ENCODE results near the gene ZNF888. TPM values are rescaled to one million over a fixed set of nuclear protein-coding genes. Genes with fewer than 3 reads are reported as not detected.
"Not testable (repeated sequence)": the region's sequence is repeated elsewhere in the genome, so short reads cannot be mapped to it uniquely, and the experiment has no call there.

ZNF888 gene
- total RNA-seq, 1 donor = 4.7 TPM

DNA sequence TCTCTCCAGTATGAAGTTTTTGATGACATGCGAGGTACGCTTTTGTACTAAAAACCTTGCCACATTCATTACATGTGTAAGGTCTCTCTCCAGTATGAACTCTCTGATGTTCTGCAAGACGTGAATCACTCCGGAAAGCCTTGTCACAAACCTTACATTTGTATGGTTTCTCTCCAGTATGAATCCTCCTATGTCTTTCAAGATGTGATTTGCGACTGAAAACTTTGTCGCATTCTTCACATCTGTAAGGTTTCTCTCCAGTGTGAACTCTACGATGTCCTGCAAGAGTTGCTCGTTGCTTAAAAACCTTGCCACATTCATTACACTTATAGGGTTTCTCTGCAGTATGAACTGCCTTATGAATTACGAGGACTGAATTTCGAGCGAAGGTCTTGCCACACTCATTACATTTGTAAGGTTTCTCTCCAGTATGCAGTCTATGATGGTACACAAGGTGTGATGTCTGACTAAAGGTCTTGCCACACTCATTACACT lies 42.3 kb downstream of the ZNF888 start:
- no peak for DNase-seq (ENCODE audit: insufficient read length, low spot score, missing footprints)
- H3K9me3 ChIP-seq (ENCODE audit: low read depth, low read length) = peaks cover 28% of the 10 kb centered on the region
- H3K4me3 ChIP-seq (ENCODE audit: insufficient read depth, low read length) = no peak overlapping the region
- no peak overlapping the region for H2AFZ ChIP-seq (ENCODE audit: low read length)
- H3K4me1 ChIP-seq (ENCODE audit: insufficient read depth, low read length) = no peaks in the 10 kb centered on the region
- no peaks in the 10 kb centered on the region for H3K27me3 ChIP-seq (ENCODE audit: insufficient read depth, low read length)
- H3K27ac ChIP-seq (ENCODE audit: low read depth, low read length) = no peak overlapping the region
- H3K79me2 ChIP-seq (ENCODE audit: insufficient read depth, low read length) = no peaks in the 10 kb centered on the region
- no peaks in the 10 kb centered on the region for H4K20me1 ChIP-seq (ENCODE audit: insufficient read depth, low read length)
- H3K4me2 ChIP-seq (ENCODE audit: insufficient read depth, low read length) = no peak overlapping the region
- TF ChIP-seq, protein P1, sequence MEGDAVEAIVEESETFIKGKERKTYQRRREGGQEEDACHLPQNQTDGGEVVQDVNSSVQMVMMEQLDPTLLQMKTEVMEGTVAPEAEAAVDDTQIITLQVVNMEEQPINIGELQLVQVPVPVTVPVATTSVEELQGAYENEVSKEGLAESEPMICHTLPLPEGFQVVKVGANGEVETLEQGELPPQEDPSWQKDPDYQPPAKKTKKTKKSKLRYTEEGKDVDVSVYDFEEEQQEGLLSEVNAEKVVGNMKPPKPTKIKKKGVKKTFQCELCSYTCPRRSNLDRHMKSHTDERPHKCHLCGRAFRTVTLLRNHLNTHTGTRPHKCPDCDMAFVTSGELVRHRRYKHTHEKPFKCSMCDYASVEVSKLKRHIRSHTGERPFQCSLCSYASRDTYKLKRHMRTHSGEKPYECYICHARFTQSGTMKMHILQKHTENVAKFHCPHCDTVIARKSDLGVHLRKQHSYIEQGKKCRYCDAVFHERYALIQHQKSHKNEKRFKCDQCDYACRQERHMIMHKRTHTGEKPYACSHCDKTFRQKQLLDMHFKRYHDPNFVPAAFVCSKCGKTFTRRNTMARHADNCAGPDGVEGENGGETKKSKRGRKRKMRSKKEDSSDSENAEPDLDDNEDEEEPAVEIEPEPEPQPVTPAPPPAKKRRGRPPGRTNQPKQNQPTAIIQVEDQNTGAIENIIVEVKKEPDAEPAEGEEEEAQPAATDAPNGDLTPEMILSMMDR (IDR thresholded peaks at IDR 0.05; ENCODE audit: extremely low read depth, low read depth, low read length) = no peak
- peaks cover 66% of the 10 kb centered on the region for H3K36me3 ChIP-seq (ENCODE audit: insufficient read depth, low read length)

DNA sequence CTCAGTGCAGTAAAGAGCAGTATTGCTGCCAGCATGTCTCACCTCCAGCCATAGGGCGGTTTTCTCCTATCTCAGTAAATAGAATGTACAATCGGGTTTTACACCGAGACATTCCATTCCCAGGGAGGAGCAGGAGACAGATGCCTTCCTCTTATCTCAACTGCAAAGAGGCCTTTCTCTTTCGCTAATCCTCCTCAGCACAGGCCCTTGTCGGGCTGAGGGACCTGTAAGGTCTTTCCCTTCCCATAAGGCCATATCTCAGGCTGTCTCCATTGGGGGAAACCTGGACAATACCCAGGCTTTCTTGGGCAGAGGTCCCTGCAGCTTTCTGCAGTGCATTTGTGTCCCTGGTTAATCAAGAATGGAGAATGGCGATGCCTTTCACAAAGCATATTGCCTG lies 50.2 kb downstream of the ZNF888 start:
- H3K4me1 ChIP-seq (ENCODE audit: insufficient read depth, low read length); H3K36me3 ChIP-seq (ENCODE audit: insufficient read depth, low read length); H3K4me2 ChIP-seq (ENCODE audit: insufficient read depth, low read length); H3K4me3 ChIP-seq (ENCODE audit: insufficient read depth, low read length); H2AFZ ChIP-seq (ENCODE audit: low read length); H3K27ac ChIP-seq (ENCODE audit: low read depth, low read length); H3K79me2 ChIP-seq (ENCODE audit: insufficient read depth, low read length); H3K27me3 ChIP-seq (ENCODE audit: insufficient read depth, low read length); H3K9me3 ChIP-seq (ENCODE audit: low read depth, low read length); DNase-seq (ENCODE audit: insufficient read length, low spot score, missing footprints); H4K20me1 ChIP-seq (ENCODE audit: insufficient read depth, low read length): not testable (repeated sequence)

DNA sequence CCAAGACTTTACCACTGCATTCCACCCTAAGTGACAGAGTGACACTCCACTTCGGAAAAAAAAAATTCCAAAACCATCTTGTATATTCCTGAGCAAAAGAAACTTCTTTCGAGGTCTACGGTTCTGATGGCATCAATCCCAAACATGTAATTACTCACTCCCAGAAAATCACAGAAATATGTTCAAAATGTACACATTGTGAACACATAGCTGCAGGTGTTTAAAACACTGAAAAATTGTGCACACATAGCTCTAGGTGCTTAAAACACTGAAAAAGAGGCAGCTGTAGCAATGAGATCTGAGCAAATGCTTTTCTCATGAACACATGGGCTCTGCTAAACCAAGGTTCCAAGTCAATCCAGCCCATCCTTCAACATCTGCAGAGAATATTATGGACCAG lies 51.8 kb downstream of the ZNF888 start:
- Histone ChIP-seq H3K4me3 (ENCODE audit: insufficient read depth, low read length) (no peak overlapping the region), H3K27me3 (ENCODE audit: insufficient read depth, low read length) (no peaks in the 10 kb centered on the region), H3K4me2 (ENCODE audit: insufficient read depth, low read length) (no peak overlapping the region), H3K27ac (ENCODE audit: low read depth, low read length) (no peak overlapping the region), H4K20me1 (ENCODE audit: insufficient read depth, low read length) (no peaks in the 10 kb centered on the region), H3K36me3 (ENCODE audit: insufficient read depth, low read length) (no peaks in the 10 kb centered on the region), H2AFZ (ENCODE audit: low read length) (no peak overlapping the region), H3K9me3 (ENCODE audit: low read depth, low read length) (no peaks in the 10 kb centered on the region), H3K79me2 (ENCODE audit: insufficient read depth, low read length) (no peaks in the 10 kb centered on the region), H3K4me1 (ENCODE audit: insufficient read depth, low read length) (no peaks in the 10 kb centered on the region)
- TF ChIP-seq, protein P1 (IDR thresholded peaks at IDR 0.05; ENCODE audit: extremely low read depth, low read depth, low read length) = no peak
- no peak for DNase-seq (ENCODE audit: insufficient read length, low spot score, missing footprints)

DNA sequence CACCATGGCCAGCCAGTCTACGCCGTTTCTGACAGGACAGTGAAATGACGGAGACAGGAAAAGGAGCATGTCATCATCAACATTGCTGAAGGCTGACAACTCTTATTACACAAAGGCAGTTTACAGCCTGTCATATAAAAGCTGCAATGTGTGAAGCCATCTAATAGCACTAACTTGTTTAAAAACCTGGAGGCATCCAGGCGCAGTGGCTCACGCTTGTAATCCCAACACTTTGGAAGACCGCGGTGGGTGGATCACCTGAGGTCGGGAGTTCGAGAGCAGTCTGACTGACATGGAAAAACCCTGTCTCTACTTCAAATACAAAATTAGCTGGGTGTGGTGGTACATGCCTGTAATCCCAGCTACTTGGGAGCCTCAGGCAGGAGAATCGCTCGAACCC lies 55.2 kb downstream of the ZNF888 start:
- H3K79me2 ChIP-seq (ENCODE audit: insufficient read depth, low read length); H3K4me3 ChIP-seq (ENCODE audit: insufficient read depth, low read length); H3K9me3 ChIP-seq (ENCODE audit: low read depth, low read length); H3K36me3 ChIP-seq (ENCODE audit: insufficient read depth, low read length); H3K4me2 ChIP-seq (ENCODE audit: insufficient read depth, low read length); H3K4me1 ChIP-seq (ENCODE audit: insufficient read depth, low read length); H4K20me1 ChIP-seq (ENCODE audit: insufficient read depth, low read length); DNase-seq (ENCODE audit: insufficient read length, low spot score, missing footprints); H3K27ac ChIP-seq (ENCODE audit: low read depth, low read length); H2AFZ ChIP-seq (ENCODE audit: low read length); H3K27me3 ChIP-seq (ENCODE audit: insufficient read depth, low read length): not testable (repeated sequence)

DNA sequence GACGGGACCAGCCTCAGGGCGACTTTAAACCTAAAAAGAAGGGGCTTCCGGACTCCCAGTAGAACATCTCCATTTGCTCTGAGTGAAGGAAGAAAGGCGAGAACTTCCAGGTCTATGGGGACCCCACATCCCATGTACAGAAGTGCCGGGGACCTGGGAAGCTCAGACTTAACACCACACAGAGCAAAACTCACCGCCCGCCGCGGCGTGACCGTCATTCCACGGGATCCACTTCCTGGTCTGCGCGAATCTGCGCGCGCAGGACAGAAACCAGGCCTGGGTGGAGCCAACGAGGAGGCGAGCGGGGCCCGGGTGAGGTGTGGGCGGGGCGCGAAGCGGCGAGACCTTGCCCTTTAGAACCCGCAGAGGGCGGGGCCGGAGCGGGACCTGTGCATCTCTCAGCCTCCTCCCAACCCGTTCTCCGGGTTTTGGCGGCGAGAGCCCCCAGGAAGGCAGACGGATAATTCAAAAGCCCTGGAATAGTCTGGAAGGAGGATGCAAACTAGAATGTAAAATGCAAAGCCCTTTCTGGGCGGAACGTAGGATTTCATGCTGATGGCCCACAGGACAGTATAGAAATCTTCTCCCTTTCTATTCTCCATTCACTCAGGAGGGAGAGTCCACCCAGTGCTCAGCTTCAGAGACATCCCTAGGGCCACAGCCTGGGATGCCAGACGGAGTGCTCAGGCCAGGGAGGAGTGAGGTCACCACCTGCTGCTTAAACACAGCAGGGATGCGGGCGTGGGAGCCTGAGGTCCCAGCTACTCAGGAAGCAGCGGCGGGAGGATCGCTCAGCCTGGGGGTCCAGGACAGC lies 65.6 kb downstream of the ZNF888 start, which contains the start of gene ZNF468:
Gene ZNF468, minus strand, starts transcription at position 242 of the 814 bp plus-strand sequence. CDS start 3,347 bp downstream, outside the sequence.
- not testable (repeated sequence) for H3K27me3 ChIP-seq (ENCODE audit: insufficient read depth, low read length); H3K79me2 ChIP-seq (ENCODE audit: insufficient read depth, low read length); H3K4me1 ChIP-seq (ENCODE audit: insufficient read depth, low read length); H4K20me1 ChIP-seq (ENCODE audit: insufficient read depth, low read length); H3K9me3 ChIP-seq (ENCODE audit: low read depth, low read length)
- H3K4me2 ChIP-seq (ENCODE audit: insufficient read depth, low read length) = peak within 1 kb of the TSS; percentile 96
- H3K4me3 ChIP-seq (ENCODE audit: insufficient read depth, low read length) = peak within 1 kb of the TSS; percentile 80
- H3K36me3 ChIP-seq (ENCODE audit: insufficient read depth, low read length) = peaks cover 12% of the 10 kb centered on the region
- H3K27ac ChIP-seq (ENCODE audit: low read depth, low read length) = peak within 1 kb of the TSS; percentile 68
- H2AFZ ChIP-seq (ENCODE audit: low read length) = peak within 1 kb of the TSS; percentile 97
- peak; percentile 39 for DNase-seq (ENCODE audit: insufficient read length, low spot score, missing footprints)

DNA sequence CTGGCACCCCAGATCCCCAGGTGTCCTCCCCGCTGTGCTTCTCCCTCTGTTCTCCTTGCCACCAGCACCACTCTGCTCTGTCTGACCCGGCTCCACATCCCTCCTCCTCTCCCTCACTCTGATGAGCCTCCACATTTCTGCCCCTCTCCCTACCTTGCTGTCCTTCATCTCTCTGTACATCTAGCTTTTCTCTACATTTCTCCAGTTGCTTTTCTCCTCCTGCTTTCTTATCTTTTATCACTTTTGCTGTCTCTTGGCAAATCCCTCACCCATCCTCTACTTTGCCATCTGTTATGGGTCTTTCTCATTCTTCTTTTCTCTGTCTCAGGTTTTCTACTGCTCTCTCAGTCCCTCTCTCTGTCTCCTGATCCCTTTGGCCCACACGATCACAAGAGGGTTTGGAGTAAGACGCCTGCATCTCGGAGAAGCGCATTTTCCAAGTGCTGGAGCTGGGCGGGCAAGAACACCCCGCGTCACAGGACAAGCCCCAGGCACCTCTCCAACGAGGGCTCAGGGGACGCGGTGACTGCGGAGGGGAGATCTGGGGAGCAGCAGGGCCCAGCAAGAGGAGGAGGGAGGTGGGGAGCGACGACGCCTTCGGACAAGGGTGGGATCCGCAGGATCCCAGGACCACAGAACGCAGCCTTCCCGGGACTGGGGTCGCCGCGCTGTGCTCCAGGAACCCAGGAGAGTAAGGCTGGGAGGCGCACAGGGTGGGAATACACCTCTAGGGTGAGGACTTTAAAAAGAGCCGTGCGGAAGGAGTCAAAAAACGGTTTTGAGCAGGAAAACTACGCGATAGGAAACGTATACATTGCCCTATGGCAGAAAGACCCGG lies 66.5 kb downstream of the ZNF888 start:
- H3K9me3 ChIP-seq (ENCODE audit: low read depth, low read length); H4K20me1 ChIP-seq (ENCODE audit: insufficient read depth, low read length); H3K27me3 ChIP-seq (ENCODE audit: insufficient read depth, low read length); H3K79me2 ChIP-seq (ENCODE audit: insufficient read depth, low read length); DNase-seq (ENCODE audit: insufficient read length, low spot score, missing footprints); H3K4me1 ChIP-seq (ENCODE audit: insufficient read depth, low read length): not testable (repeated sequence)
- H3K4me2 ChIP-seq (ENCODE audit: insufficient read depth, low read length) = peak overlapping the region; percentile 96
- H3K27ac ChIP-seq (ENCODE audit: low read depth, low read length) = peak overlapping the region; percentile 68
- peaks cover 14% of the 10 kb centered on the region for H3K36me3 ChIP-seq (ENCODE audit: insufficient read depth, low read length)
- H3K4me3 ChIP-seq (ENCODE audit: insufficient read depth, low read length) = peak overlapping the region; percentile 80
- H2AFZ ChIP-seq (ENCODE audit: low read length) = peak overlapping the region; percentile 94

All from osteoblast (primary cell).